Cardiac atrium fibroblast (primary cell): Measurements from ENCODE around the gene HMGA1. TPM values are rescaled to one million over a fixed set of nuclear protein-coding genes. Genes with fewer than 3 reads are reported as not detected.

ENCODE experiments used
- total RNA-seq: library from RNA; depleted of rRNA; stranded (reverse); fragments of >200 nt; gene quantifications from 2 replicates; pipeline ENCODE4 v1.2.3, GENCODE V29; 2015

HMGA1 gene
- 69.5 and 100 TPM in 2 replicates for total RNA-seq

GRCh38 chr6:34236443-34237315 lies at the start of gene HMGA1:
Gene HMGA1 (plus strand): TSS chr6:34236873. CDS start chr6:34240781, 3,908 bp downstream.

DNA sequence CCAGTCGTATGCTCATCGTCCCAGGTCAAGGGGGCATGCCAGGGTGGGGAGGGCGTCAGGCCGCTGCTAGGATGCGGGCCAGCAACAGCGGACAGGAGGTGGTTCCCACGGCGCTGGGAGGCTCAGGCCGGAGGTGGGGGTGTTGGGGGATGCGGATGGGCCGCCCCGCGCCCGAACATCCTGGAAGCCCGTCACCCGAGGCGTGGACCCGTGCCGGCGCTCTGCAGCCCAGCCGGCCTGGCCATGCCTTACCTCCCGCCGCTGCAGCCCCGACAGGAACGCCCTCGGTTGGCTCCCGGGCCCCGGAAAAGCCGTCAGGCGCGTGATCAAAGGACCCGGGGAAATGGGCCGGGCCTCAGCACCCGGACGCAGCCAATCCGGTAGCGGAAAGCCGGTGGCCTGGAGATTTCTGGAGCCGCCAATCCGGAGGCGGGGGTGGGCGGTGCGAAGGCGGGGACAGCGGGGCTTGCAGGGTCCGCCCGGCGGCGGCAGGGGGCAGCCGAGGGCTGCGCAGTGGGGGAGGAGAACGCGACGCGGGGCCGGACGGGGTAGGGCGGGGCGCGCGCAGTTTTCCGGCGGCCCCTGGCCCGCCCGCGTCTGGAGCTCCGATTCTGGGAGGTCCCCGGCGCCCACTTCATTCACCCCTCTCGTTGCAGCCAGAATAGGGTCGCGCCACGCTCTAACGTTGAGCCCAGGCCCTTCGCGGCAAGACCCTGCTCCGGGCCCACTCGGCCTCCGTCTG lies 12.2 kb downstream of the HMGA1 start, which contains the start of gene SMIM29:
SMIM29 (minus strand) TSS at position 280 of the 742 bp plus-strand sequence. CDS start 1,215 bp downstream, outside the sequence.

Other genes starting within 250 kb of the HMGA1 start
- gene GRM4, start 90.8 kb upstream of the HMGA1 start, total RNA-seq: not detected in 2 replicates
- 7.9 and 19.3 TPM in 2 replicates for gene SMIM29, start 12.1 kb downstream of the HMGA1 start, total RNA-seq
- 19.0 and 22.8 TPM in 2 replicates for gene NUDT3, start 155.8 kb downstream of the HMGA1 start, total RNA-seq
- 3,776 and 3,966 TPM in 2 replicates for gene RPS10, start 189.2 kb downstream of the HMGA1 start, total RNA-seq
- gene PACSIN1, start 229.2 kb downstream of the HMGA1 start, total RNA-seq: not detected in 2 replicates